DMS153 treated with DMSO at 0.1 percent for 48 hours (cell line): Measurements from ENCODE around the gene POLR1A.

Experiments
- DNase-seq: peaks from one replicate; lab custom pipeline; 2025; ENCODE audit not compliant: unreplicated experiment; lab: John Stamatoyannopoulos, UW

Gene POLR1A

GRCh38 chr2:86097114-86097896 lies 8.4 kb downstream of the POLR1A start:
- DNase-seq = no peak

DNA sequence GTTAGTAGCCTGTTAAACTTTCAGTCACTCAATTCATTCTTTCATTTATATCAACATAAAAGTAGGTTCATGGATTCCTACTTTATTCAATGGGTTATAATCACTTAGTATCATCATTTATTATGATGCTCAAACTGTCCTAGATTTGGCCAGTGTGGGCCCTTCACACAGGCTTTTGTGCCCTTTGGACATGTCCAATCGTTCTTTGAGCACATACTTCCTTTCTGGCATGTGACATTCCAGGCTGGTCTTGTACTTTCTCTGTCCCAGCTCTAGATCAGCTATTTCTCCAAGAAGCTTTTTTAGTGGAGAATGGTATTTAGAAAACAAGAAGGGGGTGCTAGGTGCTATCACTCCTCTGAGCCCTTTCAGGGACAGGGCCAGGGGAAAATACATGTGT lies 11.5 kb downstream of the POLR1A start:
- no peak for DNase-seq

- no peak for DNase-seq
Observed at GRCh38 chr2:86087936-86088850, 17.5 kb downstream of the POLR1A start.

DNA sequence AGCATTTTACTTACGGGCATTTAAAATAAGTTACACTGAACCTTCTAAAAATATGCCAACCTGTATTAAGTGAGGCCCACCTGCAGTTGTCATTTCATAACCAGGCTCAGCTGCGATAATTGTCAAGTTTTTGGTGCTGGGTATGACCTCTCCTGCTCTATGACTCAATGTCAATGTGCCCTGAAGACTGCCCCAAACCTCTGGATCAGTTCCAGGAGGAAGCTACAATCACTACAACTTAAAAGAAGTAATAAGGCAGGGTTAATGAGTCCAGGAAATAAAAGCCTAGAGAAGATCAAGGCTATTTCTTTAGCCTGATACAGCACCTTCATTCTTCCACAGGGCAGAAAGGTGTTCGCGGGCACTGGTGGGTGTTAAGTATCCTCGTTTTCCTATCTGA lies 22.9 kb downstream of the POLR1A start:
- DNase-seq = no peak

- DNase-seq = no peak
Observed at GRCh38 chr2:86081724-86082123, 24.0 kb downstream of the POLR1A start.

DNA sequence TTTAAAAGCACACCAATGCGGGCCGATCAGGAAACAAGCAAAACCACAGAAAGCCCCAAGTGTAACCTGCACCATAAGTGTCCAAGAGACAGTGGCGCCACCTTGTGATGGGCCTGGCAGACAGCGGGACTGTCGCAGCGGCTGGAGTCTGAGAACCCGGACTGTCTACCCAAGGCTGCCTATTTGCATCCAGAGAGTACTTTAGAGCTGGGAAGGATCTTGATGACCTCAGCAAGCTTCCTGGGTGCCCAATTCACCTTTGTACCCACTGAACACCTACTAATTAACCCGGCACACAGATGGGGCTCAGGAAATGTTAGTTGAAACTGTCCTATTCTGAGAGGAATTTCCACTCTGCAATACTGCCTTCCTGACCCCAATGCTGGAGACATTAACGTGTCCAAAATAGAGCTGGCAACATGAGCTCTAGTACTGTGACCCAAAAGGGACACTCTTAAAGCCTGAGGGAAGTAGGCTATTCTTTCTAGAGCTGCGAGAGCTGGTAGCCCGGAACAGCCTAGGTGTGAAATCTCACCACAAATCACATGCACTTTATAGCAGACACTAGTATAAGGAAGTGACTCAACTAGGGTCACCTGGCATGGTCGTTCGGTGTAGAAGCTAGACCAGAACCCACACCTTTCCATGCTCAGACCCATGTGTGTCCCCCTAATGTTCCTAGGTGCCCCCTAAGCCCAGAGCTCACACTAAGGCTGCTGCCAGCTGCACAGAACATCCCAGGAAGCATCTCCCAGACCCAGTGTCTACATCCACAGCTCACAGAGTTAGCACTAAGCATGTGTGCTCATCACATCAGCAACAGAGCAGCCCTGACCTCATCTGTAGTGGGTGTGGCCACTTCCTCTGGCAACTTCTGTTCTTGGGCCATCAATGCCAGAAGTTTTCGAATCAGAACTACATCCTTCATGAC lies 25.4 kb downstream of the POLR1A start:
- DNase-seq = peak; percentile 35

DNA sequence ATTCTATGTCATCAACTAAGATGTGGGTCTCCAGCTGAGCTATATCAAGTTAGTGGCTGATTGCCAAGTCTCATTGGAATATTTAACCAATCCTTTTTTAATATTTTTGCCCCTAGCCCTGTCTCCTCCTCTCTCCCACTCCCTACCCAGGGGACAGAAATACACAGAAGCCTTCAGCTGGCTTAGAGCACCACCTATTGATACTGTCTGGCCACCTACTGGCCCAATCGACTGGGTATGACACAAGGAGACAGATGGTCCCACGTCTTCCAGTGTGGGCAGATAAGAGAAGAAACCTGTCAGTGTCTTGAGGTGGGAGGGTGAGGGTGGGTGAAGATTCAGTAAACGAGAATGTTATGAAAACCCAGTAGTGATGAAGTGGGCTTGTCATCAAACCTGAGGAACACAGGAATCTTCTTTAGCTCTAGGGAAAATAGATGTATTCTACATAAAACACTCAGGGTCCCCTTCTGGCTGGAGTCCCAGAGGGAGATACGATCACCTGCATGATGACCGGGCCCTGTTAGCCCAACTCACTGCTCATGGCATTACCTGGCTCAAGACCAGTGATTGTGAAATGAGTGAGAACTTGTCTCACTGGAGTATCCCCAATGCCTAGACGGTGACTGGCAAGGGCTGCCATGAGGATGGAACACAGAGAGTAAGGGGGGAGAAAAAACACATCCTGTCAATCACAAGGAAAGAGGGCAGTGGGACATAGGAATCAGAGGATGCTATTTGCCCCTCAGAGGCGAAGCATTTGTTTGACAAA lies 26.7 kb downstream of the POLR1A start:
- peak; percentile 35 for DNase-seq

DNA sequence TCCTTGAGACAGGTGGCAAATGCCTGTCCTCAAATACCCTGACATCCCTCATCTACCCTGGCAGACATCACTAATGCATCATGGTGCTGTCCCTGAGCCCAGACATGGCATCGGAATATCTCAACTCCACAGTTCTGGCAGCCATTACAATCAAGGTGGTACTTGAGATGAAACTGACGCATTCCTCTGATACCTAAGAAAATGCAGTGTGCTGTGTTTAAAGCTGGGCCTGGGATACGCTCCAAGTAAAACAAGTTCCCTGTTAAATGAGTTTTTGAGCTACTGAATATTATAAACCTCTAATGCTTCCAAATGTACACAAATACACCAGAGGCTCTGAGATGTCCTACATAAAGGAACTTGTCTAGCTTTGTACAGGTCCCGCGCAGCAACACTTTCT lies 29.8 kb downstream of the POLR1A start:
- DNase-seq = no peak

GRCh38 chr2:86074811-86075210 lies 30.9 kb downstream of the POLR1A start:
- DNase-seq = no peak

GRCh38 chr2:86074256-86074655 lies 31.4 kb downstream of the POLR1A start:
- DNase-seq = no peak

GRCh38 chr2:86073225-86073624 lies 32.5 kb downstream of the POLR1A start:
- DNase-seq = no peak

- DNase-seq = peak; percentile 63
Observed at GRCh38 chr2:86072271-86072858, 33.3 kb downstream of the POLR1A start.

GRCh38 chr2:86070868-86071267 lies 34.8 kb downstream of the POLR1A start:
- DNase-seq = no peak

- no peak for DNase-seq
Observed at GRCh38 chr2:86069783-86070339, 35.8 kb downstream of the POLR1A start.

- DNase-seq = no peak
Observed at GRCh38 chr2:86069091-86069685, 36.5 kb downstream of the POLR1A start.

- DNase-seq = no peak
Observed at GRCh38 chr2:86068648-86069047, 37.0 kb downstream of the POLR1A start.

GRCh38 chr2:86068136-86068588 lies 37.5 kb downstream of the POLR1A start:
- peak; percentile 85 for DNase-seq

- DNase-seq = no peak
Observed at GRCh38 chr2:86066915-86067314, 38.8 kb downstream of the POLR1A start.

GRCh38 chr2:86066007-86066578 lies 39.6 kb downstream of the POLR1A start:
- no peak for DNase-seq
